SK-N-SH treated with all-trans-retinoic acid at 6 μM for 48 hours (cell line): ENCODE results near the gene RHBDL1.

Experiments
- ARNTL ChIP-seq: fragments of 450-650 bp; formaldehyde crosslinking; IDR thresholded peaks from 2 replicates; pipeline ENCODE4 v1.5.0; 2020; ENCODE audit warnings: low read depth, mild to moderate bottlenecking, moderate library complexity, borderline replicate concordance
- BACH2 ChIP-seq: fragments of 250-450 bp; sonication (Bioruptor Pico); IDR thresholded peaks from 2 replicates; pipeline ENCODE4 v1.9.0; 2021; ENCODE audit warnings: mild to moderate bottlenecking, borderline replicate concordance
- OSR1 ChIP-seq: fragments of 250-450 bp; sonication (Bioruptor Pico); IDR thresholded peaks from 2 replicates; pipeline ENCODE4 v1.8.0; 2022; ENCODE audit warnings: moderate library complexity, mild to moderate bottlenecking, inconsistent platforms
- ZFP3 ChIP-seq: fragments of 250-450 bp; sonication (Bioruptor Pico); IDR thresholded peaks from 2 replicates; pipeline ENCODE4 v1.5.0; 2020; ENCODE audit warnings: mild to moderate bottlenecking, moderate library complexity
- ZFP30 ChIP-seq: fragments of 450-650 bp; formaldehyde crosslinking; IDR thresholded peaks from 2 replicates; pipeline ENCODE4 v1.5.0; 2022; ENCODE audit warnings: mild to moderate bottlenecking, moderate library complexity
- TF ChIP-seq, protein P1 (sequence below): fragments of 250-450 bp; sonication (Bioruptor Pico); IDR thresholded peaks from 2 replicates; pipeline ENCODE4 v1.8.0; 2020; ENCODE audit warnings: mild to moderate bottlenecking, moderate library complexity, borderline replicate concordance

GRCh38 chr16:675884-676564 is 553 bp downstream of the RHBDL1 start:
- TF ChIP-seq, protein P1, sequence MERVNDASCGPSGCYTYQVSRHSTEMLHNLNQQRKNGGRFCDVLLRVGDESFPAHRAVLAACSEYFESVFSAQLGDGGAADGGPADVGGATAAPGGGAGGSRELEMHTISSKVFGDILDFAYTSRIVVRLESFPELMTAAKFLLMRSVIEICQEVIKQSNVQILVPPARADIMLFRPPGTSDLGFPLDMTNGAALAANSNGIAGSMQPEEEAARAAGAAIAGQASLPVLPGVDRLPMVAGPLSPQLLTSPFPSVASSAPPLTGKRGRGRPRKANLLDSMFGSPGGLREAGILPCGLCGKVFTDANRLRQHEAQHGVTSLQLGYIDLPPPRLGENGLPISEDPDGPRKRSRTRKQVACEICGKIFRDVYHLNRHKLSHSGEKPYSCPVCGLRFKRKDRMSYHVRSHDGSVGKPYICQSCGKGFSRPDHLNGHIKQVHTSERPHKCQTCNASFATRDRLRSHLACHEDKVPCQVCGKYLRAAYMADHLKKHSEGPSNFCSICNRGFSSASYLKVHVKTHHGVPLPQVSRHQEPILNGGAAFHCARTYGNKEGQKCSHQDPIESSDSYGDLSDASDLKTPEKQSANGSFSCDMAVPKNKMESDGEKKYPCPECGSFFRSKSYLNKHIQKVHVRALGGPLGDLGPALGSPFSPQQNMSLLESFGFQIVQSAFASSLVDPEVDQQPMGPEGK (CRISPR knock-in tag): no peak
- TF ChIP-seq ZFP30 (CRISPR knock-in tag): no peak
- no peak for TF ChIP-seq OSR1 (CRISPR knock-in tag)
- TF ChIP-seq ARNTL (CRISPR knock-in tag): no peak
- no peak for TF ChIP-seq ZFP3
- no peak for TF ChIP-seq BACH2
